Activated CD4-positive, alpha-beta T cell treated with anti-CD3 and anti-CD28 coated beads for 36 hours (primary cell): ENCODE results near the gene DMBX1. TPM values are rescaled to one million over a fixed set of nuclear protein-coding genes. Genes with fewer than 3 reads are reported as not detected.

ENCODE experiments used
- ATAC-seq: fragments of 200-7000 bp; cut with Tn5 transposase; one replicate; pipeline ENCODE4 v1.10.0; 2021; ENCODE audit warnings: mild to moderate bottlenecking, moderate library complexity
- CTCF ChIA-PET: fragments of 350-600 bp; sonication (Branson Sonifier 250); formaldehyde crosslinking; loops from one replicate; lab custom pipeline; 2021; ENCODE audit warnings: antibody characterized with exemption; lab: Charles Lee
- POLR2A ChIA-PET: fragments of 350-600 bp; sonication (Branson Sonifier 250); formaldehyde crosslinking; loops from one replicate; lab custom pipeline; 2021; ENCODE audit warnings: antibody characterized with exemption, inconsistent platforms; lab: Charles Lee
- DNase-seq: peaks from one replicate; pipeline ENCODE4 v3.0.0-alpha.2; 2020
- H3K27ac Mint-ChIP-seq: one replicate; pipeline ENCODE4 v1.8.0; 2021; ENCODE audit warnings: mixed read lengths
- H3K27me3 Mint-ChIP-seq: one replicate; pipeline ENCODE4 v1.8.0; 2021; ENCODE audit warnings: mixed read lengths
- H3K36me3 Mint-ChIP-seq: one replicate; pipeline ENCODE4 v1.8.0; 2021; ENCODE audit warnings: low read depth, mixed read lengths
- H3K4me1 Mint-ChIP-seq: one replicate; pipeline ENCODE4 v1.8.0; 2021; ENCODE audit warnings: mixed read lengths
- H3K4me3 Mint-ChIP-seq: one replicate; pipeline ENCODE4 v1.8.0; 2021; ENCODE audit warnings: mild to moderate bottlenecking, moderate library complexity, mixed read lengths
- H3K9me3 Mint-ChIP-seq: one replicate; pipeline ENCODE4 v1.8.0; 2021; ENCODE audit warnings: low read depth, mixed read lengths
- intact Hi-C, 2 experiments: fragments of 100-400 bp; cut with DNase I in 1 of 2; cut with micrococcal nuclease in 1 of 2; formaldehyde crosslinking; loops; one replicate each; pipeline versions ENCODE4 v1.14.2 to v1.15.1; 2022 to 2024; cut with DNase I, micrococcal nuclease
- total RNA-seq, 2 experiments: library from RNA; stranded (reverse); gene quantifications; one replicate each; pipeline ENCODE4 v1.2.3, GENCODE V29; 2021

Gene DMBX1
- total RNA-seq, 2 experiments from 2014 or later: 0.05 TPM; not detected in 1

- Mint-ChIP-seq H3K9me3 (no peaks in the 10 kb centered on the region), H3K4me3 (no peak overlapping the region), H3K36me3 (no peaks in the 10 kb centered on the region), H3K27ac (no peak overlapping the region), H3K27me3 (peaks cover 52% of the 10 kb centered on the region), H3K4me1 (peaks cover 8% of the 10 kb centered on the region)
- intact Hi-C loops: loop anchor here in 1 of 2 experiments (5.0 kb wide), 1 partner anchor 278 kb away; no protein-coding TSS in a partner anchor
- no peak for DNase-seq
- no peak for ATAC-seq
- ChIA-PET CTCF (interaction anchor here (0.6 to 1.8 kb wide), 6 partner anchors 9 to 736 kb away, joined by 3 to 6 read pairs (median 4); no protein-coding TSS in a partner anchor), POLR2A (interaction anchor here (0.8 kb wide), 1 partner anchor 76 kb away, joined by 3 read pairs; no protein-coding TSS in a partner anchor)
Observed at GRCh38 chr1:46449223-46450159, 40.1 kb upstream of the DMBX1 start.

DNA sequence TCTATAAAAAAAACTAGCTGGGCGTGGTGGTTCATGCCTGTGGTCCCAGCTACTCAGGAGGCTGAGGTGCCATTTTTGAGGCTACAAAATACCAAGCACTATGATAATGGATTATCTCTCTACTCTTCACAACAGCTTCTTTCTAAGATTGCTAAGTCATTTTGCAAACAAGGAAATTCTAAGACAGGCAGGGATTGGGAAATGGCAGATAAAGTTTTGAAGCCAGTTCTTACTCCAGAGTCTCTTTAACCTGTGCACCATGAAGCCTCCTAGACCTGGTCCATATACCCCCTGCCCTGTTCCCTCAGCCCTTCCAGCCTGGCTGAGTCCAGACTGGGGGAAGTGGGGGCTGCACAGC, 39.5 kb upstream of the DMBX1 start:
- ATAC-seq (no peak), DNase-seq (no peak)
- no peaks in the 10 kb centered on the region for H3K9me3 Mint-ChIP-seq
- no peaks in the 10 kb centered on the region for H3K36me3 Mint-ChIP-seq
- H3K27ac Mint-ChIP-seq: no peak overlapping the region
- intact Hi-C loops: no loop called here
- ChIA-PET POLR2A (interaction anchor here (0.8 kb wide), 1 partner anchor 76 kb away, joined by 3 read pairs; no protein-coding TSS in a partner anchor), CTCF (interaction anchor here (0.6 to 1.8 kb wide), 4 partner anchors 9 to 736 kb away, joined by 3 to 6 read pairs (median 4); no protein-coding TSS in a partner anchor)
- peaks cover 8% of the 10 kb centered on the region for H3K4me1 Mint-ChIP-seq
- peaks cover 58% of the 10 kb centered on the region for H3K27me3 Mint-ChIP-seq
- H3K4me3 Mint-ChIP-seq: no peak overlapping the region

DNA sequence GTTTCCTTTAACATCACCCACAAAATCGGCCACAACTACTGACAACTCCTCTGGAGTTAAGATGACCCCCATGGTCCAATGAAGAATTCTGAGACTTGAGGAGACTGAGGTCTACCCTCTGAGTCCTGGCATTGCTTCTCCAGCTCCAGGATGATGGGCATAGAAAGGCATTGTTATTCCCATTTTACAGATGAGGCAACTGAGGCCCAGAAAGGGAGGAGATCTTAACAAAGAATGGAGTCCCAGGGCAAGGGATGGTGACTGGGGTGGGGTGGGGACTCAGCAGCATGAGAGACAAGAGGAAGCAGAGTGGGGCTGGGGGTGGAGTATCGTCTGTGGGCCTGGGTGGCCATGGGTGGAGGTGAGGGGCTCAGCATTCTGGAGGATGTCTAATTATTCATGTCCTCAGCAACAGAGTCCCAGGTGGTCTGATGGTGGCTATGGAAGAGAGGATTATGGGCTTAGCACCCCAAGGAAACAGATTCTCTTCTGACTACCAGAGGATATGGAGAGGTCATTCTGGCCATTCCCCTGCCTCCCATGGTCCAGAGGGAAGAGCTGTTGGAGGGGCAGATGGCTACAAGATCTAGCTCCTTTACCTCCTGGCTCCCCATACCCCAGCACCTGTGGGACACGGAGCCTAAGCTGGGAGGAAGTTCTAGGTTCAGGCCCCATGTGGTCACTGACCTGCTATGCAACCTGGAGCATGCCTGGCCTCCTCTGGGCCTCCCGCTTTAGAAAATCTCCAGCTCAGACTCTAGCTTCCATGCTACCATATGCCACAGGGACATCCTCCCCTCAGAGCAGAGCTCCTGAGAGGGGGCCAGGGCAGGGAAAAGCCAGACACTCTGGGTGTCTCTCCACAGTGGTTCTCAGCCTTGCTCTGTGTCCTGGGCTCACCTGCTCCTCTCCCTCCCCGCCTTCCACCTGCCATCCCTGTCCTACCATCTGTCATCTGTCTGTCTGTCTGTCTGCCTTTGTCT, 37.4 kb upstream of the DMBX1 start:
- ATAC-seq (no peak), DNase-seq (no peak)
- CTCF ChIA-PET: interaction anchor here (1.2 to 2.0 kb wide), 4 partner anchors 10 to 77 kb away, joined by 3 to 6 read pairs (median 4); no protein-coding TSS in a partner anchor
- peaks cover 6% of the 10 kb centered on the region for H3K4me1 Mint-ChIP-seq
- H3K36me3 Mint-ChIP-seq: no peaks in the 10 kb centered on the region
- no peak overlapping the region for H3K4me3 Mint-ChIP-seq
- POLR2A ChIA-PET: no interaction called here
- H3K9me3 Mint-ChIP-seq: no peaks in the 10 kb centered on the region
- intact Hi-C loops: no loop called here
- peaks cover 52% of the 10 kb centered on the region for H3K27me3 Mint-ChIP-seq
- no peak overlapping the region for H3K27ac Mint-ChIP-seq

DNA sequence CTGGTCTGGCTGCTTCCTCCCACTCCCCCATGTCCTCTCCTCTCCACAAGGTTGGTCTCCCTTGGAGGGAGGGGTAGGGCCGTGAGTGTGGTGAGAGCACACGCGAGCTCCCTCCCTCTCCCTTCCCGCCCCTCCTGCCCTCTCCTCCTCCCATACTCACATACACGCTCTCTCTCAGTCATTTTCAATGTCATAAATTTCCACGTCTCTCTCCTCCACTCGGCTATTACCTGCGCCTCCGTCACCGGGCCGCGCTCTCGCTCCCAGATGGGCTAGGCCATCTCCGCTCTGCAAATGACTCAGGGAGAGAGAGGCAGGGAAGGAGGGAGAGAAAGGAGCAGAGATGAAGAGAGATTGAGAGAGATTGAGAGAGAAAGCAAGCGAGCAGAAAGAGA, 36.7 kb upstream of the DMBX1 start:
- no peaks in the 10 kb centered on the region for H3K36me3 Mint-ChIP-seq
- no peak for ATAC-seq
- no peaks in the 10 kb centered on the region for H3K9me3 Mint-ChIP-seq
- peaks cover 46% of the 10 kb centered on the region for H3K27me3 Mint-ChIP-seq
- no peak for DNase-seq
- intact Hi-C loops: no loop called here
- no peak overlapping the region for H3K27ac Mint-ChIP-seq
- ChIA-PET POLR2A (no interaction called here), CTCF (interaction anchor here (1.2 to 2.0 kb wide), 2 partner anchors 11 to 25 kb away, joined by 3 to 4 read pairs; no protein-coding TSS in a partner anchor)
- no peak overlapping the region for H3K4me3 Mint-ChIP-seq
- peaks cover 6% of the 10 kb centered on the region for H3K4me1 Mint-ChIP-seq

DNA sequence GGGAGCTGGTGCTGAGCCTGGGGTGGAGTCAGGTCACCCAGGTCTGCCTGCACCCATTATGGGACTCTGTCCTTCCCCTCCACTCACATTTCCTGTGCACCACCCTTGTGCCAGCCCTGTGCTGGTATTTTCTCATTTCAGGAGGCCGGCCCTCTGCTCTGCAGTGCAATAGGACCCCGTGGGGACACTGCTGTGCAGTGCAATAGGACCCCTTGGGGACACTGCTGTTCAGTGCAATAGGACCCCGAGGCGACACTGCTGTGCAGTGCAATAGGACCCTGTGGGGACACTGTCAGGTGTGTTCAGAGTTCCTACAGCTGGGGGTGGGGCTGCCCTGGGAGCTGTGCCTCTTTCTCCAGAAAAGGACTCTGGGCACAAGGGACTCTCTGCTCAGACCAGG, 36.2 kb upstream of the DMBX1 start:
- H3K4me3 Mint-ChIP-seq: no peak overlapping the region
- ATAC-seq: no peak
- peaks cover 3% of the 10 kb centered on the region for H3K4me1 Mint-ChIP-seq
- no peaks in the 10 kb centered on the region for H3K36me3 Mint-ChIP-seq
- ChIA-PET POLR2A (no interaction called here), CTCF (interaction anchor here (2.0 kb wide), 1 partner anchor 12 kb away, joined by 4 read pairs; no protein-coding TSS in a partner anchor)
- no peak for DNase-seq
- peaks cover 44% of the 10 kb centered on the region for H3K27me3 Mint-ChIP-seq
- H3K9me3 Mint-ChIP-seq: no peaks in the 10 kb centered on the region
- no peak overlapping the region for H3K27ac Mint-ChIP-seq
- intact Hi-C loops: no loop called here

DNA sequence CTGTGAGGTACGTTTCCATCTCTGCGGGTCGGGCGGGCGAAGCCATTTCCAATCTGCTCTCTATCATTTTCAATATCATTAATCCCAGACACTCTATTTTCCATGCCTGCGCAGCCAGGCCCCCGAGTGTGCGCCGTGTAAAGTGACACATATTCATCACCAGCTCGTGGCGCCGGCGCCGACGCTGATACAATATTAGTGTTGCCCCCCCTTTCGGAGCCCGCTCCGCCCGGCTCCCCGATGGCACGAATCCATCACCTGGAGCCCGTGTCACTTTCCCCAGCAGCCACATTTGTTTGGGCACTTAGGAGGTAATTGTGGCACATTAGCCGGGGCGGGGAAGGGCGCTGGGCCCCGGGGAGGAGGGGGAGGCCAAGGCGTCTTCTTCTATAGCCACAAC, 33.7 kb upstream of the DMBX1 start:
- no peaks in the 10 kb centered on the region for H3K9me3 Mint-ChIP-seq
- H3K27me3 Mint-ChIP-seq: peaks cover 36% of the 10 kb centered on the region
- H3K36me3 Mint-ChIP-seq: no peaks in the 10 kb centered on the region
- no peaks in the 10 kb centered on the region for H3K4me1 Mint-ChIP-seq
- H3K27ac Mint-ChIP-seq: no peak overlapping the region
- no peak for ATAC-seq
- intact Hi-C loops: no loop called here
- CTCF ChIA-PET: no interaction called here
- no peak overlapping the region for H3K4me3 Mint-ChIP-seq
- DNase-seq: no peak
- POLR2A ChIA-PET: no interaction called here

DNA sequence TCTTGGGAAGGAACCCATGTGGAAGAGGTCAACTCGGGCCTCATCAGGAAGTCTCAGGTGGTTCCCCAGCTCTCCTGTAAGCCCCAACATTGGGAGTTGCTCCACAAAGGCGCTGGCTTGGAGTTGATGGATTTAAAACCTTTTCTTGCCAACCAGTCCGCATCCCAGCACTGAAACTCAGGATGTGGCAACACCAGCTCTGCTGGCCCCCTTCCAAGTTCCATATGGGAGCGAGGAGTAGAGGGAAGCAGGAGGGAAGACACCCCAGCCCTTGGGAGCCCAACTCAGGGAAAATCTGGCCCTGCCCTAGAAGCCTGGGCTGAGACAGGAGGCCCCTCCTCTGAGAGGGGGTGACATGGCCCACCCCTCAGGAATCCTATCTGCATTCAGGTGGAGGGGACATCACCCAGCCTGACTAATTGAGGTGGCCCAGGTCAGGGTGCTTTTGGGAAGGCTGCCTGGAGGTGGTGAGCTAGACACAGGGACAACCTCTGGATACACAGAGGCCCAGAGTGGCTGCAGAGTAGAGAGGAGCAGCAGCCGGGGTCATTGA, 33.1 kb upstream of the DMBX1 start:
- Mint-ChIP-seq H3K36me3 (no peaks in the 10 kb centered on the region), H3K27me3 (peaks cover 31% of the 10 kb centered on the region), H3K4me3 (no peak overlapping the region), H3K27ac (no peak overlapping the region), H3K9me3 (no peaks in the 10 kb centered on the region), H3K4me1 (no peaks in the 10 kb centered on the region)
- no peak for DNase-seq
- no peak for ATAC-seq
- intact Hi-C loops: no loop called here
- CTCF ChIA-PET: interaction anchor here (2.2 kb wide), 1 partner anchor 9 kb away, joined by 17 read pairs; no protein-coding TSS in a partner anchor
- POLR2A ChIA-PET: no interaction called here

- ATAC-seq (no peak), DNase-seq (no peak)
- Mint-ChIP-seq H3K4me1 (no peaks in the 10 kb centered on the region), H3K27ac (no peak overlapping the region), H3K36me3 (no peaks in the 10 kb centered on the region), H3K4me3 (no peak overlapping the region), H3K9me3 (no peaks in the 10 kb centered on the region), H3K27me3 (peaks cover 26% of the 10 kb centered on the region)
- intact Hi-C loops: no loop called here
- POLR2A ChIA-PET: no interaction called here
- CTCF ChIA-PET: interaction anchor here (1.1 to 2.2 kb wide), 2 partner anchors 10 to 70 kb away, joined by 3 to 17 read pairs; no protein-coding TSS in a partner anchor
Observed at GRCh38 chr1:46457178-46457577, 32.5 kb upstream of the DMBX1 start.

- ATAC-seq (no peak), DNase-seq (no peak)
- Mint-ChIP-seq H3K27me3 (peaks cover 26% of the 10 kb centered on the region), H3K9me3 (no peaks in the 10 kb centered on the region), H3K27ac (no peak overlapping the region), H3K4me3 (no peak overlapping the region), H3K4me1 (no peaks in the 10 kb centered on the region), H3K36me3 (no peaks in the 10 kb centered on the region)
- ChIA-PET CTCF (interaction anchor here (0.5 to 2.2 kb wide), 4 partner anchors 8 to 69 kb away, joined by 3 to 17 read pairs (median 4); no protein-coding TSS in a partner anchor), POLR2A (no interaction called here)
- intact Hi-C loops: no loop called here
Observed at GRCh38 chr1:46458190-46458589, 31.4 kb upstream of the DMBX1 start.

GRCh38 chr1:46458846-46459245, 30.8 kb upstream of the DMBX1 start:
- peaks cover 27% of the 10 kb centered on the region for H3K27me3 Mint-ChIP-seq
- no peak for ATAC-seq
- H3K4me1 Mint-ChIP-seq: no peaks in the 10 kb centered on the region
- ChIA-PET CTCF (interaction anchor here (0.5 to 2.2 kb wide), 3 partner anchors 9 to 23 kb away, joined by 3 to 17 read pairs (median 4); no protein-coding TSS in a partner anchor), POLR2A (interaction anchor here (0.6 kb wide), 1 partner anchor 30 kb away, joined by 6 read pairs; no protein-coding TSS in a partner anchor)
- no peak overlapping the region for H3K4me3 Mint-ChIP-seq
- no peaks in the 10 kb centered on the region for H3K9me3 Mint-ChIP-seq
- intact Hi-C loops: no loop called here
- H3K27ac Mint-ChIP-seq: no peak overlapping the region
- no peaks in the 10 kb centered on the region for H3K36me3 Mint-ChIP-seq
- no peak for DNase-seq
